GM23338 (cell line): ENCODE data around the gene TLDC2. TPM values are rescaled to one million over a fixed set of nuclear protein-coding genes. Genes with fewer than 3 reads are reported as not detected.

Experiments used
- ATAC-seq: fragments of 200-7000 bp; cut with Tn5 transposase; 3 replicates; pipeline ENCODE4 v1.9.1; 2020
- DNase-seq: peaks from one replicate; pipeline ENCODE4 v3.0.0-alpha.2; 2015; ENCODE audit warnings: low spot score
- H2AFZ ChIP-seq: fragments of 200-600 bp; sonication (generic); 2 replicates; pipeline ENCODE4 v1.8.0; 2016; ENCODE audit warnings: antibody characterized with exemption, mild to moderate bottlenecking, moderate library complexity
- H3F3A ChIP-seq: fragments of 200-600 bp; sonication (generic); replicated peaks from 2 replicates; pipeline ENCODE4 v1.8.0; 2017; ENCODE audit warnings: antibody characterized with exemption, mixed run types, low read depth
- H3K27ac ChIP-seq: fragments of 200-600 bp; sonication (generic); 2 replicates; pipeline ENCODE4 v1.6.1; 2016; ENCODE audit warnings: low read depth
- H3K27me3 ChIP-seq: fragments of 200-600 bp; sonication (generic); 2 replicates; pipeline ENCODE4 v1.8.0; 2016; ENCODE audit warnings: mild to moderate bottlenecking, mixed run types, moderate library complexity; ENCODE audit not compliant: insufficient read depth
- H3K36me3 ChIP-seq: fragments of 200-600 bp; sonication (generic); 2 replicates; pipeline ENCODE4 v1.8.0; 2016; ENCODE audit warnings: mild to moderate bottlenecking; ENCODE audit not compliant: insufficient read depth
- H3K4me1 ChIP-seq: fragments of 200-600 bp; sonication (generic); 2 replicates; pipeline ENCODE4 v1.8.0; 2016; ENCODE audit warnings: mild to moderate bottlenecking, moderate library complexity; ENCODE audit not compliant: insufficient read depth
- H3K4me2 ChIP-seq: fragments of 200-600 bp; sonication (generic); 2 replicates; pipeline ENCODE4 v1.7.1; 2017; ENCODE audit warnings: mixed run types
- H3K4me3 ChIP-seq: fragments of 200-600 bp; sonication (generic); 2 replicates; pipeline ENCODE4 v1.6.1; 2016; ENCODE audit warnings: mixed run types
- H3K79me2 ChIP-seq: fragments of 200-600 bp; sonication (generic); replicated peaks from 2 replicates; pipeline ENCODE4 v1.8.0; 2017; ENCODE audit warnings: mild to moderate bottlenecking; ENCODE audit not compliant: insufficient read depth
- H3K9me2 ChIP-seq: fragments of 200-600 bp; sonication (generic); 2 replicates; pipeline ENCODE4 v1.8.0; 2017; ENCODE audit not compliant: insufficient read depth
- H4K20me1 ChIP-seq: fragments of 200-600 bp; sonication (generic); replicated peaks from 2 replicates; pipeline ENCODE4 v1.8.0; 2017; ENCODE audit warnings: mild to moderate bottlenecking; ENCODE audit not compliant: insufficient read depth
- H3K27ac Mint-ChIP-seq: 2 replicates; pipeline ENCODE4 v1.8.0; 2020; ENCODE audit warnings: inconsistent platforms, mild to moderate bottlenecking, moderate library complexity, mixed read lengths
- H3K27me3 Mint-ChIP-seq: 3 replicates; pipeline ENCODE4 v1.8.0; 2022; ENCODE audit warnings: low read depth, mild to moderate bottlenecking, moderate library complexity, mixed read lengths, inconsistent platforms; ENCODE audit not compliant: insufficient read depth, poor library complexity
- H3K36me3 Mint-ChIP-seq: 3 replicates; pipeline ENCODE4 v1.8.0; 2021; ENCODE audit warnings: low read depth, mild to moderate bottlenecking, inconsistent platforms, moderate library complexity, mixed read lengths
- H3K4me1 Mint-ChIP-seq: 3 replicates; pipeline ENCODE4 v1.8.0; 2020; ENCODE audit warnings: mild to moderate bottlenecking, inconsistent platforms, mixed read lengths
- H3K4me3 Mint-ChIP-seq: 3 replicates; pipeline ENCODE4 v1.8.0; 2021; ENCODE audit warnings: moderate library complexity, mild to moderate bottlenecking, inconsistent platforms, mixed read lengths
- H3K9me3 Mint-ChIP-seq: 3 replicates; pipeline ENCODE4 v1.8.0; 2020; ENCODE audit warnings: moderate library complexity, mild to moderate bottlenecking, inconsistent platforms, mixed read lengths
- CREB1 ChIP-seq: fragments of 250-450 bp; sonication (Bioruptor Pico); IDR thresholded peaks from 2 replicates; pipeline ENCODE4 v1.5.0; 2020; ENCODE audit warnings: low read depth, mild to moderate bottlenecking, moderate library complexity
- CTCF ChIP-seq, 2 experiments: fragments of 200-600 bp in 1 of 2; sonication (generic) in 1 of 2; conservative IDR thresholded peaks; 2 replicates each; pipeline versions ENCODE4 v1.5.1 to v1.6.1; 2016 to 2017; ENCODE audit warnings: antibody characterized with exemption in 2 of 2, low read depth in 2 of 2, mild to moderate bottlenecking in 2 of 2, moderate library complexity in 1 of 2
- EZH2 ChIP-seq: fragments of 200-600 bp; sonication (generic); IDR thresholded peaks from one replicate; pipeline ENCODE4 v1.8.0; 2017; ENCODE audit warnings: antibody characterized with exemption, mild to moderate bottlenecking, low read depth; ENCODE audit not compliant: unreplicated experiment
- ZNF462 ChIP-seq: fragments of 250-450 bp; sonication (Bioruptor Pico); IDR thresholded peaks from 2 replicates; pipeline ENCODE4 v1.5.0; 2020; ENCODE audit warnings: mild to moderate bottlenecking, moderate library complexity
- polyA plus RNA-seq: library from polyadenylated mRNA; unstranded; fragments of >200 nt; fragmentation: Nextera tagmentation; extraction: Ambion mirVana; gene quantifications from 2 replicates; pipeline ENCODE4 v1.2.1, GENCODE V29; 2016
- total RNA-seq: library from RNA; depleted of rRNA; stranded (reverse); fragments of >200 nt; shearing (Covaris generic); gene quantifications from 2 replicates; pipeline ENCODE4 v1.2.3, GENCODE V29; 2014

The TLDC2 gene
- total and polyA plus RNA-seq, 2 experiments from 2014 or later: 0.16 to 0.38 TPM

GRCh38 chr20:36885356-36885755 lies 9.4 kb downstream of the TLDC2 start:
- Mint-ChIP-seq H3K27ac (no peak overlapping the region), H3K4me1 (peaks cover 13% of the 10 kb centered on the region), H3K27me3 (peaks cover 3% of the 10 kb centered on the region), H3K9me3 (no peaks in the 10 kb centered on the region), H3K36me3 (no peaks in the 10 kb centered on the region; the same call in 2 of the 3 replicates), H3K4me3 (no peak overlapping the region)
- ATAC-seq: no peak
- H3K9me2 ChIP-seq: no peaks in the 10 kb centered on the region
- H3K4me1 ChIP-seq: peaks cover 12% of the 10 kb centered on the region
- H3K27me3 ChIP-seq: no peaks in the 10 kb centered on the region
- H3K4me3 ChIP-seq: no peak overlapping the region
- H3K27ac ChIP-seq: no peak overlapping the region
- TF ChIP-seq EZH2 (no peak), CTCF (conservative IDR thresholded peaks at IDR 0.05; ENCODE audit: low read depth in 2 of 2) (peak; percentile 34 to 45; a peak in 3 of 4 replicates), CREB1 (CRISPR knock-in tag) (no peak), ZNF462 (CRISPR knock-in tag) (no peak)
- no peak overlapping the region for H2AFZ ChIP-seq
- H3F3A ChIP-seq: 0 out of 2 replicates have a peak, but pooled peaks cover 7% of the 10 kb centered on the region
- DNase-seq: peak; percentile 60
- H3K4me2 ChIP-seq: no peak overlapping the region
- H3K79me2 ChIP-seq: no peaks in the 10 kb centered on the region
- H4K20me1 ChIP-seq: no peaks in the 10 kb centered on the region
- no peaks in the 10 kb centered on the region for H3K36me3 ChIP-seq
